Activated CD8-positive, alpha-beta memory T cell treated with anti-CD3 and anti-CD28 coated beads, Interleukin-2, amount 10 ng/mL, durations not matched to agents 7 days and 5 days (primary cell): ENCODE measurements around the gene NRCAM. TPM values are rescaled to one million over a fixed set of nuclear protein-coding genes. Genes with fewer than 3 reads are reported as not detected.

Experiments
- ATAC-seq: fragments of 150-1000 bp; cut with Tn5 transposase; one replicate; pipeline ENCODE4 v1.10.0; 2021; ENCODE audit warnings: moderate library complexity
- CTCF ChIA-PET: fragments of 350-600 bp; sonication (Branson Sonifier 250); formaldehyde crosslinking; loops from one replicate; lab custom pipeline; 2021; ENCODE audit warnings: antibody characterized with exemption; lab: Charles Lee
- DNase-seq: peaks from one replicate; pipeline ENCODE4 v3.0.0-alpha.2; 2020
- H3K27ac Mint-ChIP-seq: one replicate; pipeline ENCODE4 v1.8.0; 2021; ENCODE audit warnings: mild to moderate bottlenecking, mixed read lengths
- H3K27me3 Mint-ChIP-seq: one replicate; pipeline ENCODE4 v1.8.0; 2021; ENCODE audit warnings: mixed read lengths
- H3K36me3 Mint-ChIP-seq: one replicate; pipeline ENCODE4 v1.8.0; 2021; ENCODE audit warnings: mild to moderate bottlenecking, mixed read lengths
- H3K4me1 Mint-ChIP-seq: one replicate; pipeline ENCODE4 v1.8.0; 2021; ENCODE audit warnings: mixed read lengths
- H3K4me3 Mint-ChIP-seq: one replicate; pipeline ENCODE4 v1.8.0; 2021; ENCODE audit warnings: mild to moderate bottlenecking, moderate library complexity, mixed read lengths
- H3K9me3 Mint-ChIP-seq: one replicate; pipeline ENCODE4 v1.8.0; 2022; ENCODE audit warnings: low read depth, mixed read lengths
- total RNA-seq, 2 experiments: library from RNA; stranded (reverse); gene quantifications; one replicate each; pipeline ENCODE4 v1.2.3, GENCODE V29; 2021

The NRCAM gene
- total RNA-seq, 2 experiments from 2014 or later: 0.35 TPM; not detected in 1

GRCh38 chr7:108434010-108434409 is 22.2 kb downstream of the NRCAM start:
- no peak for ATAC-seq
- Mint-ChIP-seq H3K27me3 (peaks cover 22% of the 10 kb centered on the region), H3K27ac (no peak overlapping the region), H3K9me3 (no peaks in the 10 kb centered on the region), H3K4me3 (no peak overlapping the region), H3K4me1 (no peaks in the 10 kb centered on the region), H3K36me3 (no peaks in the 10 kb centered on the region)
- CTCF ChIA-PET: no interaction called here
- DNase-seq: no peak

DNA sequence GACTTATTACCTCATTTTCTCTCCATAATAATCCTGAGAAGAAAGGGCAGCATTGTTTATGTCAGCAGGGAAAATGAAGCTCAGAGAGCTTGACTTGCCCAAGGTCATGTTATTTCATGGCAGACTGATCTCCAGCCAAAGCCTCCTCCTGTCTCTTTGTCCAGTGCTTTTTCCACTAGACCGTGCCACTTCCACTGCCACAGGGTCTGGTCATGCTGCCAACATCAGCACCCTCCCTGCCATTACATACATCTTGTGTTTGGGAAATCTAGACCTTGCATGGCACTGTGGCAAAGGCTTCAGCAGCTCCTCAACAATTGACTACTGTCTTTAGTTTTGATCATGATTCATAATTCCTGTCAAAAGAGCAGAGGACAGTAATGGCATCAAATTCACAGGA is 25.1 kb downstream of the NRCAM start:
- no peak for ATAC-seq
- no peak for DNase-seq
- Mint-ChIP-seq H3K4me1 (no peaks in the 10 kb centered on the region), H3K27ac (no peak overlapping the region), H3K27me3 (peaks cover 27% of the 10 kb centered on the region), H3K9me3 (no peaks in the 10 kb centered on the region), H3K4me3 (no peak overlapping the region), H3K36me3 (no peaks in the 10 kb centered on the region)
- CTCF ChIA-PET: no interaction called here

- Mint-ChIP-seq H3K27me3 (peaks cover 27% of the 10 kb centered on the region), H3K4me3 (no peak overlapping the region), H3K27ac (no peak overlapping the region), H3K9me3 (no peaks in the 10 kb centered on the region), H3K36me3 (no peaks in the 10 kb centered on the region), H3K4me1 (no peaks in the 10 kb centered on the region)
- CTCF ChIA-PET: no interaction called here
- ATAC-seq (no peak), DNase-seq (no peak)
Measured at GRCh38 chr7:108430664-108431063, 25.6 kb downstream of the NRCAM start.

DNA sequence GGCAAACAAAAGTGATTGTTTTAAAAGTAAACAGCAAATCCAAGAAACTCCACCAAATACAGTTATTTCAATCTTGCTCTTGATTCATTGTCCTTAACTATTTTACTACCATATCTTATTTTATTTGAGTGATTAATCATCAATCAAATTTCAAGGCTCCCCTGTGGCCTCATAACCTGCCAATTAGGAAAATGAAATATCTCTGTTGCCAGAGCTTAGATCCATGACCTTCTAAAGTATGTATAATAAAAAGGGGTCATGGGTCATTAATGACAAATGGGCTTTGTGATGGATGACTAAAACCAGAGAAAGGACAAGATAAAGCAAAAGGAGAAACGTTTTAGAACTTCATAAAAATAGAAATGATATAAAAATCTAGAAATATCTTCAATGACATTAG is 28.5 kb downstream of the NRCAM start:
- H3K36me3 Mint-ChIP-seq: no peaks in the 10 kb centered on the region
- H3K27me3 Mint-ChIP-seq: peaks cover 36% of the 10 kb centered on the region
- CTCF ChIA-PET: no interaction called here
- H3K27ac Mint-ChIP-seq: no peak overlapping the region
- H3K4me1 Mint-ChIP-seq: peaks cover 4% of the 10 kb centered on the region
- H3K4me3 Mint-ChIP-seq: no peak overlapping the region
- ATAC-seq: no peak
- no peak for DNase-seq
- no peaks in the 10 kb centered on the region for H3K9me3 Mint-ChIP-seq

DNA sequence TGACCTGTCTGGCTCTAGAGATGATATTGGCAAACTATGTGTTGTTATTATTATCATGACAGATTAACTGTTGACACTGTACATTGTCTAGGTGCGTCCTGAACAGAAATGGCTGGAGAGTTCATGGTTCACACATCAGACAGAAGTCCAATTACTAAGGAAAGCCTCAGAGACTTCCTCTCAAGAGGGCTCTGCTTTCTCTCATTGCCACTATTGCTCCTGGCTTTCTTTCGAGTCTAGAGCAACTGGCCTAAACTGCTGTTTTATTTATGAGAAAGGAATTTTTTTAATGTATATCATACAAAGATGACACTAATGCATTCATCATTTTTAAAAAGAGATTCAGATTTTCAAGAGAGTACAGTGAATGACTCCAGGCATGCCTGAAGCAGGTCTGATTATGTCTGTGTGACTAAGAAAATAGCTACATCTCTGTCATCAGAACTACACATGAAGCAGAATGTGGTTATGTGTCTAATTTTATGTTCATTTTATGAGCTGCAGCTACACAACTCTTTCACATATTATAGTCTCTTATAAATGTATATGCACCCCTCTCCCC is 30.4 kb downstream of the NRCAM start:
- H3K36me3 Mint-ChIP-seq: no peaks in the 10 kb centered on the region
- CTCF ChIA-PET: no interaction called here
- peaks cover 4% of the 10 kb centered on the region for H3K4me1 Mint-ChIP-seq
- peaks cover 45% of the 10 kb centered on the region for H3K27me3 Mint-ChIP-seq
- DNase-seq: no peak
- no peaks in the 10 kb centered on the region for H3K9me3 Mint-ChIP-seq
- ATAC-seq: no peak
- no peak overlapping the region for H3K4me3 Mint-ChIP-seq
- H3K27ac Mint-ChIP-seq: no peak overlapping the region

DNA sequence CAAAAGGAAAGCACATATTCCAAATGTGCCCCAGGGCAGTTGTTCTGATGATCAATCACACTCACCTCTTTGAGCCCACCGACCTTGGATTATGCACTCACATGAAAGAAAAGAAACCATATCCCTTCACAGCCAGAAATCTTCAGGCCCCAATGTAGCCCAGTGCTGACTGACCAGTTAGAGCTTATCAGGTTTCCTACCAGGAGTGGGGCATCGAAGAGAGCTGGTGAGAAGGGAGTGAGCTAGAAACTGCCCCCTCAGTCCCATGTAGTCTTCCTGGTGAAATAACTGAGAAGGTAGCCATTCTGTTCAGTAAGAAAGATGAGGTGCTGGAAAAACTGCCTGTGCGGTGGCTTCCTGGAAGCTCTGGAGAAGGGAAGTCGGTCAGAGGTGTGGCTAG is 32.2 kb downstream of the NRCAM start:
- Mint-ChIP-seq H3K27ac (no peak overlapping the region), H3K4me3 (no peak overlapping the region), H3K4me1 (peaks cover 5% of the 10 kb centered on the region), H3K9me3 (no peaks in the 10 kb centered on the region), H3K27me3 (peaks cover 47% of the 10 kb centered on the region), H3K36me3 (no peaks in the 10 kb centered on the region)
- no peak for ATAC-seq
- no peak for DNase-seq
- CTCF ChIA-PET: no interaction called here

DNA sequence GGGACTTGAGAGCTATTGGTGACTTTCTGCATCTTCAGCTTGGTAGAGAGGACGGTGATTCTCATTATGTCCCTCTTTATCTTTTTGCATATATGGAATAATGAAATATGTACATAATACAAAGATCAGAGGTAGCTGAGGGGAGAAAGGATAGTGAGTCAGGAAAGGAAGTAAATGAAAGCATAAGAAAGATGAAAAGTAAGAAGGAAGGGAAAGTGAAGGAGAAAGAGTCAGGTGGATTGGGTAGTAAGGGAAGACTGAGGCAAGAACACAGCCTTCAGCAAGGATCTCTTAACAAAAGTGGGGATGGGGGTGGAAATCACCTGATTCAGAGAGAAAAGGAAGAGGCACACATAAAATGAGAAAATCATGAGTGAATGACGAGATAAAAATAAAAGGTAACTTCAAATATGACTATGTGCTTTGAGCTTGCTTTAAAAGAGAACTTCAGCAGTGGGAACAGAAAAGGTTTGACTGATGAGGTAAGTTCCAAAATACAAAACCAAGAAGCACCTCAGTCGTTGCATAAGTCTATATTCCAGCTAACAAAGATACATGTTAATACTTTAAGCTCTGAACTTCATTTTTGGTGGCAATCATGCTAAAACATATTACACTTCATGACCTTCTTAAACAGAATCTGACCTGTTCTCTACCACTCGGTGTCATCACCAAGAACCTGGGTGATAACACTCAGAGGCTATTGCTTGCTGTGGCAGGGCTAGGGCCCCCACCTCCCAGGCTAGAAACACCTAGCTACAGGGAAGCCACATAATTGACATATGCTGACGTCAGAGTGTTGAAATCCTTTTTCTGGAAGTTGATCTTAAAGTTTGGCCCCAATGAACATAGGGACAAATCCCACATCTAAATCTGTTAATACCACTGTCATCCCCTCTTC is 32.9 kb downstream of the NRCAM start:
- Mint-ChIP-seq H3K4me1 (peaks cover 5% of the 10 kb centered on the region), H3K9me3 (no peaks in the 10 kb centered on the region), H3K27me3 (peaks cover 47% of the 10 kb centered on the region), H3K27ac (no peak overlapping the region), H3K36me3 (no peaks in the 10 kb centered on the region), H3K4me3 (no peak overlapping the region)
- ATAC-seq (no peak), DNase-seq (no peak)
- CTCF ChIA-PET: no interaction called here

GRCh38 chr7:108421720-108422331 is 34.4 kb downstream of the NRCAM start:
- Mint-ChIP-seq H3K27me3 (peaks cover 52% of the 10 kb centered on the region), H3K4me1 (peaks cover 7% of the 10 kb centered on the region), H3K9me3 (no peaks in the 10 kb centered on the region), H3K36me3 (no peaks in the 10 kb centered on the region), H3K27ac (no peak overlapping the region), H3K4me3 (no peak overlapping the region)
- ATAC-seq: no peak
- no peak for DNase-seq
- CTCF ChIA-PET: no interaction called here

GRCh38 chr7:108419961-108420908 is 36.0 kb downstream of the NRCAM start:
- Mint-ChIP-seq H3K9me3 (no peaks in the 10 kb centered on the region), H3K4me1 (peaks cover 14% of the 10 kb centered on the region), H3K36me3 (no peaks in the 10 kb centered on the region), H3K27ac (no peak overlapping the region), H3K4me3 (no peak overlapping the region), H3K27me3 (peaks cover 55% of the 10 kb centered on the region)
- DNase-seq: no peak
- no peak for ATAC-seq
- CTCF ChIA-PET: no interaction called here

DNA sequence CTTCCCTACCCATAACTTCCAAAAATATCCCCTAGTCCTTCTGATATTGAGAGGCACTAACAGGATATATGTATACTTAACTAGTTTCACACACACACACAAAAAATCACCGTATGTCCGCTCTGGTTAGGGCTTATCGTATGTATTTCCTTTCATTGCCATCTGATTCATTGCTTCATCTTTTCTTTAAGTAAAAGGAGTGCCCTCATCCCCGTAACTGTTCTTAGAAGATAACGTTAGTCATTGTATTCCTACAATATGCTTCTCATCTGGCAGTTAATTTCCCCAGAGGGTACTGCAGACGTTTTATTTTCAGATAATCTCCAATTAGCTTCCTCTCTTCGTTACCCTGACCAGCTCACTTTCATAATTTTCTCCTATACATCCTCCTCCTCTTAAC is 37.3 kb downstream of the NRCAM start:
- H3K36me3 Mint-ChIP-seq: no peaks in the 10 kb centered on the region
- peaks cover 14% of the 10 kb centered on the region for H3K4me1 Mint-ChIP-seq
- no peak for DNase-seq
- H3K27me3 Mint-ChIP-seq: peaks cover 58% of the 10 kb centered on the region
- no peak for ATAC-seq
- H3K9me3 Mint-ChIP-seq: no peaks in the 10 kb centered on the region
- no peak overlapping the region for H3K4me3 Mint-ChIP-seq
- CTCF ChIA-PET: no interaction called here
- no peak overlapping the region for H3K27ac Mint-ChIP-seq

DNA sequence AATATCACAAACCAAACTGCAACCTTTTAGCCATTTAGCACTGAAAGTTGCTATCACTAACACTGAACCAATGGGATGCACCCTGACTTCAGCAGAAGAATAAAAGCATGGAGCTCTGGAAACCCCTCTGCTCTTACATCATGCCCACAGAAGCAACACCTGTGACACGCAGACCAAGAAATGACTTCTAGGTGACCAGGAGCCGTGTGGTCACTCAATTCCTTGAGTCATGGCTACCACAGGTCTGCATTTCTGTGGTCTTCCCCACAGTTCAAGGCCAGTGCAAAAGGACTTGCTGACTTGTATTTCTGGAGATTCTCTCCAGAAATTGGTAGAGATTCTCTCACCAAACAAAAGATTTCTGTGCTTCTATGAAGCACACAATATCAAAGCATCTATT is 38.3 kb downstream of the NRCAM start:
- Mint-ChIP-seq H3K4me1 (peaks cover 11% of the 10 kb centered on the region), H3K27me3 (peaks cover 54% of the 10 kb centered on the region), H3K4me3 (no peak overlapping the region), H3K36me3 (no peaks in the 10 kb centered on the region), H3K9me3 (no peaks in the 10 kb centered on the region), H3K27ac (no peak overlapping the region)
- CTCF ChIA-PET: no interaction called here
- no peak for ATAC-seq
- no peak for DNase-seq

- Mint-ChIP-seq H3K4me3 (no peak overlapping the region), H3K9me3 (no peaks in the 10 kb centered on the region), H3K27me3 (peaks cover 59% of the 10 kb centered on the region), H3K27ac (no peak overlapping the region), H3K4me1 (peaks cover 10% of the 10 kb centered on the region), H3K36me3 (no peaks in the 10 kb centered on the region)
- ATAC-seq (no peak), DNase-seq (no peak)
- CTCF ChIA-PET: no interaction called here
Measured at GRCh38 chr7:108417144-108417543, 39.1 kb downstream of the NRCAM start.

DNA sequence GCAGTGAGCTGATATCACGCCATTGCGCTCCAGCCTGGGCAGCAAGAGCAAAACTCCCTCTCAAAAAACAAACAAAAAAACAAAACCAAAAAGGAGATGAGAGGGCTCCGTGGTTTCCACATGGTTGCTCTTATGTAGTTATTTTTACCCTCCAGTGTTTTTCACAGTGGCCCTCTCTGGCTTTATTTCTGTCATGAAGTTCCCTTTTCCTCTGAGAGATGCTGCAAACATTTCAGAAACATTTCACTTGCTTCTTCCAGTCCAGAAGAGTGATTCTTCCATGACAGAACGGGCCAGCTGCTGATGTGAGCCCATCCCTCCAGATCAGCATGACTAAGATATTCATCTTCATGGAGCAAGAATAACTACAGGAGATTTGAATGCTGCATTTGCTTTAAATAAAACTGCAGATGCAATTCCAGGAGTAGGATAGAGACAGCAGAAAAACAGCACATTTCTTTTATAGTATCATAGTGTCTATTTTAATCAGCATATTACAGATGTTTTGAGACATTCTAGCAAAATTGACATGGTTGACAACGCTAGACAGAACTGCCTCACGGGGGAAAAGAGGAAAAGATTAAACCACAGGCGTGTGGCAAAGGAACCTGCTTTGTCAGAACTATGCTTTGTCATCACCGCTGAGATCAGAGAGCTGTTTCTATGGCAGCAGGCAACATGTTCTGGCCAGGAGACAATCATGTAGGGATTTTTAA is 40.3 kb downstream of the NRCAM start:
- no peaks in the 10 kb centered on the region for H3K9me3 Mint-ChIP-seq
- no peaks in the 10 kb centered on the region for H3K36me3 Mint-ChIP-seq
- DNase-seq (peak; percentile 43), ATAC-seq (peak; percentile 73)
- CTCF ChIA-PET: no interaction called here
- no peak overlapping the region for H3K4me3 Mint-ChIP-seq
- no peak overlapping the region for H3K27ac Mint-ChIP-seq
- peaks cover 53% of the 10 kb centered on the region for H3K27me3 Mint-ChIP-seq
- peaks cover 10% of the 10 kb centered on the region for H3K4me1 Mint-ChIP-seq
